Endothelial cell of umbilical vein (primary cell): Measurements from ENCODE around the gene IFNA4. TPM values are rescaled to one million over a fixed set of nuclear protein-coding genes. Genes with fewer than 3 reads are reported as not detected.
"Not testable (repeated sequence)": the region's sequence is repeated elsewhere in the genome, so short reads cannot be mapped to it uniquely, and the experiment has no call there.

Source experiments
- BruUV-seq: library from RNA; stranded (reverse); fragments of 400-500 nt; replicated peaks from 2 replicates; lab custom pipeline; 2021; lab: Mats Ljungman, UMichigan
- CTCF ChIA-PET: fragments of 300-600, 350-600 bp; sonication (Branson Sonifier 250); formaldehyde crosslinking; loops from one replicate; lab custom pipeline; 2021; ENCODE audit warnings: antibody characterized with exemption, inconsistent platforms; lab: Charles Lee
- POLR2A ChIA-PET: fragments of 300-600, 350-600 bp; sonication (Branson Sonifier 250); formaldehyde crosslinking; loops from one replicate; lab custom pipeline; 2021; ENCODE audit warnings: antibody characterized with exemption, inconsistent platforms; lab: Charles Lee
- DNase-seq: peaks from one replicate; pipeline ENCODE4 v3.0.0-alpha.2; 2011; ENCODE audit warnings: low read depth, low spot score
- FAIRE-seq: peaks from 2 replicates; lab custom pipeline; 2011; peaks lifted over from hg19 to GRCh38; lab: Jason Lieb, UNC
- H2AFZ ChIP-seq: 2 replicates; pipeline ENCODE4 v1.6.0; 2012; ENCODE audit warnings: low read depth, low read length, control low read depth, inconsistent platforms
- H3K27ac ChIP-seq: 2 replicates; pipeline ENCODE4 v1.5.1; 2011; ENCODE audit warnings: low read depth, mild to moderate bottlenecking, control low read depth, low read length, moderate library complexity; ENCODE audit not compliant: insufficient read depth
- H3K27me3 ChIP-seq, 2 experiments: 2 replicates each; pipeline versions ENCODE4 v1.6.0 to v1.6.1; 2011; ENCODE audit warnings: low read length in 2 of 2, mixed read lengths in 1 of 2; ENCODE audit not compliant: control insufficient read depth in 2 of 2, insufficient read depth in 2 of 2
- H3K36me3 ChIP-seq, 2 experiments: 2 replicates in 1 of 2; 3 replicates in 1 of 2; pipeline ENCODE4 v1.5.1; 2011; ENCODE audit warnings: low read length in 2 of 2, mild to moderate bottlenecking in 1 of 2, moderate library complexity in 1 of 2; ENCODE audit not compliant: control insufficient read depth in 2 of 2, insufficient read depth in 2 of 2; ENCODE audit errors: extremely low read depth in 1 of 2
- H3K4me1 ChIP-seq: 3 replicates; pipeline ENCODE4 v1.5.1; 2011; ENCODE audit warnings: mild to moderate bottlenecking, low read length; ENCODE audit not compliant: control insufficient read depth, insufficient read depth; ENCODE audit errors: extremely low read depth
- H3K4me2 ChIP-seq: 2 replicates; pipeline ENCODE4 v1.6.1; 2011; ENCODE audit warnings: low read length, control low read depth, mixed read lengths; ENCODE audit not compliant: insufficient read depth
- H3K4me3 ChIP-seq, 3 experiments: fragments of 200-600 bp in 1 of 3; sonication (generic), shearing (Covaris generic) in 1 of 3; replicated peaks in 1 of 3; 2 replicates each; pipeline ENCODE4 v1.5.1; 2011 to 2016; ENCODE audit warnings: control low read depth in 3 of 3, low read length in 3 of 3, mild to moderate bottlenecking in 2 of 3, inconsistent platforms in 1 of 3, low read depth in 1 of 3, moderate library complexity in 1 of 3; ENCODE audit not compliant: insufficient read depth in 1 of 3
- H3K79me2 ChIP-seq: 2 replicates; pipeline ENCODE4 v1.6.0; 2012; ENCODE audit warnings: low read length, inconsistent platforms; ENCODE audit not compliant: control insufficient read depth, insufficient read depth
- H3K9ac ChIP-seq: replicated peaks from 2 replicates; pipeline ENCODE3; 2011; ENCODE audit warnings: low read length, control low read depth; ENCODE audit not compliant: insufficient read depth; ENCODE audit errors: extremely low read depth
- H3K9me1 ChIP-seq: replicated peaks from 3 replicates; pipeline ENCODE4 v1.6.0; 2011; ENCODE audit warnings: mild to moderate bottlenecking, low read length; ENCODE audit not compliant: control insufficient read depth, insufficient read depth; ENCODE audit errors: extremely low read depth
- H3K9me3 ChIP-seq: replicated peaks from 2 replicates; pipeline ENCODE4 v1.5.1; 2012; ENCODE audit warnings: low read length, inconsistent platforms; ENCODE audit not compliant: control insufficient read depth, insufficient read depth
- H4K20me1 ChIP-seq: replicated peaks from 2 replicates; pipeline ENCODE3; 2011; ENCODE audit warnings: mild to moderate bottlenecking, low read length; ENCODE audit not compliant: control insufficient read depth, insufficient read depth; ENCODE audit errors: extremely low read depth
- EZH2 ChIP-seq: IDR thresholded peaks from 2 replicates; pipeline ENCODE4 v1.6.1; 2012; ENCODE audit warnings: borderline replicate concordance, low read depth, mild to moderate bottlenecking, moderate library complexity, low read length, inconsistent platforms; ENCODE audit not compliant: severe bottlenecking
- FOS ChIP-seq: IDR thresholded peaks from 2 replicates; pipeline ENCODE4 v1.6.1; 2011; ENCODE audit warnings: mild to moderate bottlenecking, low read length, moderate library complexity, borderline replicate concordance; ENCODE audit not compliant: insufficient read depth
- GATA2 ChIP-seq: IDR thresholded peaks from 2 replicates; pipeline ENCODE4 v1.7.0; 2011; ENCODE audit warnings: low read depth, mild to moderate bottlenecking, moderate library complexity, mixed read lengths, low read length; ENCODE audit not compliant: insufficient read length, insufficient read depth
- JUN ChIP-seq: IDR thresholded peaks from 2 replicates; pipeline ENCODE4 v1.6.1; 2011; ENCODE audit warnings: borderline replicate concordance, low read depth; ENCODE audit not compliant: insufficient read length, insufficient read depth
- MYC ChIP-seq: IDR thresholded peaks from one replicate; pipeline ENCODE4 v1.6.1; 2011; ENCODE audit warnings: mild to moderate bottlenecking, low read depth, low read length
- POLR2A ChIP-seq: IDR thresholded peaks from 2 replicates; pipeline ENCODE4 v1.6.1; 2012; ENCODE audit warnings: low read depth, mild to moderate bottlenecking, control low read depth, low read length
- POLR2AphosphoS5 ChIP-seq: IDR thresholded peaks from 2 replicates; pipeline ENCODE4 v1.6.1; 2012; ENCODE audit warnings: low read depth, mild to moderate bottlenecking, control low read depth, low read length, moderate library complexity; ENCODE audit not compliant: insufficient read depth
- dilution Hi-C: fragments of 300-500 bp; cut with MboI; formaldehyde crosslinking; loops from one replicate; pipeline ENCODE4 v1.15.0; 2019; ENCODE audit warnings: low sequenced_read_pairs; ENCODE audit not compliant: extremely low pct_ligation_motif_present
- intact Hi-C: fragments of 100-400 bp; cut with micrococcal nuclease; formaldehyde crosslinking; loops from one replicate; pipeline ENCODE4 v1.10.0; 2022
- polyA plus RNA-seq, 4 experiments: library from polyadenylated mRNA; depleted of rRNA in 3 of 4; stranded (reverse) in 3 of 4; unstranded in 1 of 4; fragments of >200 nt; gene quantifications; 2 replicates each; pipeline versions ENCODE4 v1.2.1 to v1.2.3, GENCODE V29; 2011 to 2012; ENCODE audit warnings: missing spikeins in 1 of 4
- total RNA-seq: library from RNA; stranded (reverse); gene quantifications from 2 replicates; pipeline ENCODE4 v1.2.3, GENCODE V29; 2021
- TF ChIP-seq, protein P1 (sequence below), 2 donors: IDR thresholded peaks; 1 replicate in 1 of 2; 2 replicates in 1 of 2; pipeline ENCODE4 v1.5.1; 2011; ENCODE audit warnings: low read length in 2 of 2, mild to moderate bottlenecking in 2 of 2, moderate library complexity in 2 of 2, control low read depth in 1 of 2, inconsistent platforms in 1 of 2, low read depth in 1 of 2; ENCODE audit not compliant: insufficient read depth in 1 of 2; ENCODE audit errors: extremely low read depth in 1 of 2
- TF ChIP-seq, protein P2 (sequence below): IDR thresholded peaks from 2 replicates; pipeline ENCODE4 v1.6.1; 2011; ENCODE audit not compliant: insufficient read depth, insufficient read length

Gene IFNA4
- total and polyA plus RNA-seq, 2 donors (not counting 3 experiments of a cell fraction or from before 2014, with no cell fraction given), result not detected

- FAIRE-seq (peak; percentile 87), DNase-seq (peak; percentile 52)
- H3K4me3 ChIP-seq, H3K9ac ChIP-seq, H3K9me1 ChIP-seq, POLR2A ChIA-PET, dilution Hi-C loops, BruUV-seq, H2AFZ ChIP-seq, H3K36me3 ChIP-seq, H3K9me3 ChIP-seq, H3K4me1 ChIP-seq, H3K4me2 ChIP-seq, H3K27me3 ChIP-seq, H3K79me2 ChIP-seq, H3K27ac ChIP-seq, H4K20me1 ChIP-seq: not testable (repeated sequence)
- CTCF ChIA-PET, result interaction anchor here (0.6 to 3.5 kb wide), 44 partner anchors 9 to 1217 kb away, joined by 3 to 63 read pairs (median 4); no protein-coding TSS in a partner anchor
- TF ChIP-seq, protein P1, sequence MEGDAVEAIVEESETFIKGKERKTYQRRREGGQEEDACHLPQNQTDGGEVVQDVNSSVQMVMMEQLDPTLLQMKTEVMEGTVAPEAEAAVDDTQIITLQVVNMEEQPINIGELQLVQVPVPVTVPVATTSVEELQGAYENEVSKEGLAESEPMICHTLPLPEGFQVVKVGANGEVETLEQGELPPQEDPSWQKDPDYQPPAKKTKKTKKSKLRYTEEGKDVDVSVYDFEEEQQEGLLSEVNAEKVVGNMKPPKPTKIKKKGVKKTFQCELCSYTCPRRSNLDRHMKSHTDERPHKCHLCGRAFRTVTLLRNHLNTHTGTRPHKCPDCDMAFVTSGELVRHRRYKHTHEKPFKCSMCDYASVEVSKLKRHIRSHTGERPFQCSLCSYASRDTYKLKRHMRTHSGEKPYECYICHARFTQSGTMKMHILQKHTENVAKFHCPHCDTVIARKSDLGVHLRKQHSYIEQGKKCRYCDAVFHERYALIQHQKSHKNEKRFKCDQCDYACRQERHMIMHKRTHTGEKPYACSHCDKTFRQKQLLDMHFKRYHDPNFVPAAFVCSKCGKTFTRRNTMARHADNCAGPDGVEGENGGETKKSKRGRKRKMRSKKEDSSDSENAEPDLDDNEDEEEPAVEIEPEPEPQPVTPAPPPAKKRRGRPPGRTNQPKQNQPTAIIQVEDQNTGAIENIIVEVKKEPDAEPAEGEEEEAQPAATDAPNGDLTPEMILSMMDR (IDR thresholded peaks at IDR 0.05; ENCODE audit: extremely low read depth in 1 of 2, insufficient read depth in 1 of 2, low read depth in 1 of 2, low read length in 2 of 2), result peak; percentile 38 to 48
- intact Hi-C loops, result loop anchor here (1.0 to 5.0 kb wide), 3 partner anchors 161 to 554 kb away; no protein-coding TSS in a partner anchor
Measured at GRCh38 chr9:21235468-21236359, 48.3 kb upstream of the IFNA4 start.

- no peak overlapping the region for H3K4me2 ChIP-seq
- dilution Hi-C loops (no loop called here), intact Hi-C loops (no loop called here)
- H3K9ac ChIP-seq, result no peak overlapping the region
- no TSS peak for BruUV-seq
- TF ChIP-seq, protein P1 (IDR thresholded peaks at IDR 0.05; ENCODE audit: extremely low read depth in 1 of 2, insufficient read depth in 1 of 2, low read depth in 1 of 2, low read length in 2 of 2), result no peak
- no peak for TF ChIP-seq EZH2
- TF ChIP-seq, protein P2, sequence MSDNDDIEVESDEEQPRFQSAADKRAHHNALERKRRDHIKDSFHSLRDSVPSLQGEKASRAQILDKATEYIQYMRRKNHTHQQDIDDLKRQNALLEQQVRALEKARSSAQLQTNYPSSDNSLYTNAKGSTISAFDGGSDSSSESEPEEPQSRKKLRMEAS, result no peak
- no peak for TF ChIP-seq JUN
- TF ChIP-seq POLR2AphosphoS5, result no peak
- no peak for TF ChIP-seq FOS
- TF ChIP-seq MYC, result no peak
- TF ChIP-seq POLR2A, result no peak
- no peak for TF ChIP-seq GATA2
- no peaks in the 10 kb centered on the region for H3K9me3 ChIP-seq
- peaks cover 2 to 4% of the 10 kb centered on the region in 2 experiments for H3K27me3 ChIP-seq
- no peak overlapping the region for H3K27ac ChIP-seq
- no peaks in the 10 kb centered on the region for H3K36me3 ChIP-seq
- H4K20me1 ChIP-seq, result no peaks in the 10 kb centered on the region
- no peaks in the 10 kb centered on the region for H3K9me1 ChIP-seq
- FAIRE-seq (no peak), DNase-seq (no peak)
- H3K79me2 ChIP-seq, result no peaks in the 10 kb centered on the region
- H3K4me3 ChIP-seq, result no peak overlapping the region
- CTCF ChIA-PET, result interaction anchor here (0.9 to 3.5 kb wide), 3 partner anchors 18 to 161 kb away, joined by 3 to 63 read pairs (median 39); no protein-coding TSS in a partner anchor
- no peak overlapping the region for H2AFZ ChIP-seq
- no peaks in the 10 kb centered on the region for H3K4me1 ChIP-seq
- POLR2A ChIA-PET, result no interaction called here
Measured at GRCh38 chr9:21234153-21234687, 46.8 kb upstream of the IFNA4 start.
